Ovary (tissue), 9 donors: ENCODE measurements around the gene SELENON. TPM values are rescaled to one million over a fixed set of nuclear protein-coding genes. Genes with fewer than 3 reads are reported as not detected.

Experiments used
- DNase-seq, 5 donors: peaks; one replicate each; pipeline ENCODE4 v3.0.0-alpha.2; 2019 to 2020
- H3K27ac ChIP-seq, 2 donors: fragments of 200-600 bp; one replicate each; pipeline versions ENCODE4 v1.5.1 to v1.8.0; 2019 to 2022
- H3K27me3 ChIP-seq: fragments of 200-600 bp; one replicate; pipeline ENCODE4 v1.8.0; 2022
- H3K36me3 ChIP-seq: fragments of 200-600 bp; sonication (generic); one replicate; pipeline ENCODE4 v1.5.1; 2019
- H3K4me1 ChIP-seq: one replicate; pipeline ENCODE4 v1.8.1; 2013; ENCODE audit warnings: mild to moderate bottlenecking, moderate library complexity; ENCODE audit not compliant: insufficient read depth
- H3K4me3 ChIP-seq: fragments of 200-600 bp; sonication (generic); one replicate; pipeline ENCODE4 v1.5.1; 2017
- H3K9me3 ChIP-seq, 2 donors: fragments of 200-600 bp in 1 of 2; sonication (generic) in 1 of 2; one replicate each; pipeline versions ENCODE4 v1.5.1 to v1.8.1; 2013 to 2019; ENCODE audit warnings: mild to moderate bottlenecking in 1 of 2, moderate library complexity in 1 of 2
- CTCF ChIP-seq, 3 donors: fragments of 450-650 bp in 2 of 3; fragments of 200-600 bp in 1 of 3; IDR thresholded peaks; one replicate each; pipeline versions ENCODE4 v1.5.1 to v1.8.0; 2016 to 2022; ENCODE audit warnings: antibody characterized with exemption in 3 of 3, mild to moderate bottlenecking in 1 of 3
- EP300 ChIP-seq: sonication (generic); formaldehyde crosslinking; IDR thresholded peaks from one replicate; pipeline ENCODE4 v1.6.1; 2017; ENCODE audit warnings: antibody characterized with exemption
- POLR2A ChIP-seq: fragments of 450-650 bp; IDR thresholded peaks from one replicate; pipeline ENCODE4 v1.6.1; 2017; ENCODE audit warnings: antibody characterized with exemption, mild to moderate bottlenecking, moderate library complexity
- WGBS, 3 donors: extraction: QIAGEN DNeasy Blood & Tissue Kit in 1 of 3; methylation state at CpG; one replicate each; pipeline versions ENCODE4 v1.1.5 to v1.1.7; 2013 to 2017; 5-methylcytosine and 5-hydroxymethylcytosine counted together
- intact Hi-C, 4 donors: fragments of 100-400 bp; cut with DNase I; formaldehyde crosslinking; loops; one replicate each; pipeline versions ENCODE4 v1.11.0 to v1.15.1; 2022 to 2023
- polyA plus RNA-seq, 2 donors: library from polyadenylated mRNA; stranded (reverse); fragments of 200-250 nt in 1 of 2; fragments of 350-450 nt in 1 of 2; fragmentation: Illumina TruSeq in 1 of 2; extraction: RNeasy Lipid Tissue Mini Kit (QIAGEN cat#74804) in 1 of 2; gene quantifications; one replicate each; pipeline ENCODE4 v1.2.3, GENCODE V29; 2013 to 2014
- total RNA-seq, 7 donors: library from RNA; depleted of rRNA in 2 of 7; stranded (reverse); fragments of >200 nt in 2 of 7; fragmentation: NEBNext Ultra II Directional in 3 of 7; extraction: Animal tissue kit (Norgen Biotek cat#: 25700) in 3 of 7; gene quantifications; one replicate each; pipeline versions ENCODE4 v1.1.0 to v1.2.4, GENCODE V29; 2016 to 2023
- donor health status: DM: no; HTN: no; CAD: no; lungs with moderate emphysema.
- donor health status: DM: no; HTN: no; CAD: no.
- donor health status: Bipolar disorder and iron deficiency.
- donor health status: DM: yes; HTN: yes; CAD: no.
- donor health status: DM: no; HTN: no; CAD: no.
- donor health status: DM: yes; HTN: yes; CAD: no.

Gene SELENON
- total and polyA plus RNA-seq, 9 donors = 13.9 to 139 (median 66.3) TPM

GRCh38 chr1:25758466-25759070 is 41.4 kb upstream of the SELENON start:
- no peak for DNase-seq
- Histone ChIP-seq H3K4me1 (no peaks in the 10 kb centered on the region), H3K4me3 (no peak overlapping the region), H3K27ac (no peak overlapping the region), H3K27me3 (no peaks in the 10 kb centered on the region), H3K36me3 (no peaks in the 10 kb centered on the region), H3K9me3 (no peaks in the 10 kb centered on the region)
- 87 to 91% (median 91%) methylated on average over 15 of the region's 15 CpGs for WGBS, 3 donors
- TF ChIP-seq POLR2A (no peak), EP300 (no peak), CTCF (IDR thresholded peaks at IDR 0.05) (no peak)
- intact Hi-C loops = no loop called here

GRCh38 chr1:25760122-25760719 is 39.8 kb upstream of the SELENON start:
- no peak for DNase-seq
- Histone ChIP-seq H3K4me3 (no peak overlapping the region), H3K27me3 (no peaks in the 10 kb centered on the region), H3K27ac (no peak overlapping the region), H3K36me3 (no peaks in the 10 kb centered on the region), H3K4me1 (no peaks in the 10 kb centered on the region), H3K9me3 (no peaks in the 10 kb centered on the region)
- WGBS, 3 donors = 88 to 94% (median 92%) methylated on average over 11 of the region's 11 CpGs
- intact Hi-C loops = no loop called here
- no peak for TF ChIP-seq POLR2A
- TF ChIP-seq EP300 = no peak
- TF ChIP-seq CTCF (IDR thresholded peaks at IDR 0.05) = no peak

GRCh38 chr1:25760871-25761270 is 39.1 kb upstream of the SELENON start:
- Histone ChIP-seq H3K36me3 (no peaks in the 10 kb centered on the region), H3K27ac (no peak overlapping the region), H3K4me3 (no peak overlapping the region), H3K9me3 (no peaks in the 10 kb centered on the region), H3K4me1 (no peaks in the 10 kb centered on the region), H3K27me3 (no peaks in the 10 kb centered on the region)
- WGBS, 3 donors = 73 to 90% (median 77%) methylated on average over 5 of the region's 5 CpGs
- TF ChIP-seq CTCF (IDR thresholded peaks at IDR 0.05) = no peak
- TF ChIP-seq POLR2A = no peak
- TF ChIP-seq EP300 = no peak
- DNase-seq = no peak
- intact Hi-C loops = no loop called here

- Histone ChIP-seq H3K27me3 (no peaks in the 10 kb centered on the region), H3K4me1 (no peaks in the 10 kb centered on the region), H3K27ac (no peak overlapping the region), H3K36me3 (no peaks in the 10 kb centered on the region), H3K4me3 (no peak overlapping the region), H3K9me3 (no peaks in the 10 kb centered on the region)
- WGBS, 3 donors = 89 to 95% (median 92%) methylated on average over 10 of the region's 10 CpGs
- no peak for DNase-seq
- no peak for TF ChIP-seq EP300
- TF ChIP-seq CTCF (IDR thresholded peaks at IDR 0.05) = no peak
- no peak for TF ChIP-seq POLR2A
- intact Hi-C loops = no loop called here
These were observed 36.5 kb upstream of the SELENON start for GRCh38 chr1:25763493-25763892.
